MM.1S (cell line): ENCODE measurements around the gene ZNF554.
"Not testable (repeated sequence)": the region's sequence is repeated elsewhere in the genome, so short reads cannot be mapped to it uniquely, and the experiment has no call there.

ENCODE experiments used
- DNase-seq: peaks from one replicate; pipeline ENCODE4 v3.0.0-alpha.2; 2015
- H2AFZ ChIP-seq: fragments of 300-600 bp; sonication (generic); 2 replicates; pipeline ENCODE4 v1.6.0; 2016; ENCODE audit warnings: antibody characterized with exemption, low read length
- H3F3A ChIP-seq: fragments of 300-600 bp; sonication (generic); 2 replicates; pipeline ENCODE4 v1.6.1; 2016; ENCODE audit warnings: mild to moderate bottlenecking, antibody characterized with exemption, low read length, moderate library complexity, mixed read lengths; ENCODE audit not compliant: insufficient read depth
- H3K27ac ChIP-seq: fragments of 300-600 bp; sonication (generic); 2 replicates; pipeline ENCODE4 v1.5.1; 2016; ENCODE audit warnings: mild to moderate bottlenecking, low read length
- H3K27me3 ChIP-seq: fragments of 300-600 bp; sonication (generic); replicated peaks from 2 replicates; pipeline ENCODE4 v1.6.0; 2016; ENCODE audit warnings: low read length; ENCODE audit not compliant: insufficient read depth
- H3K36me3 ChIP-seq: fragments of 300-600 bp; sonication (generic); replicated peaks from 2 replicates; pipeline ENCODE4 v1.6.1; 2016; ENCODE audit warnings: mild to moderate bottlenecking, low read length, mixed read lengths; ENCODE audit not compliant: insufficient read depth
- H3K4me1 ChIP-seq: fragments of 300-600 bp; sonication (generic); 2 replicates; pipeline ENCODE4 v1.6.1; 2016; ENCODE audit warnings: low read length, mixed read lengths
- H3K4me2 ChIP-seq: fragments of 300-600 bp; sonication (generic); 2 replicates; pipeline ENCODE4 v1.6.0; 2016; ENCODE audit warnings: low read depth, low read length
- H3K4me3 ChIP-seq: fragments of 300-600 bp; sonication (generic); 2 replicates; pipeline ENCODE4 v1.5.1; 2016; ENCODE audit warnings: low read length, mixed read lengths
- H3K79me2 ChIP-seq: fragments of 300-600 bp; sonication (generic); 2 replicates; pipeline ENCODE4 v1.6.1; 2016; ENCODE audit warnings: mixed run types, low read length, mixed read lengths
- H3K9ac ChIP-seq: fragments of 300-600 bp; sonication (generic); 2 replicates; pipeline ENCODE4 v1.6.1; 2016; ENCODE audit warnings: low read length, mixed read lengths
- H3K9me2 ChIP-seq: fragments of 300-600 bp; sonication (generic); replicated peaks from 2 replicates; pipeline ENCODE4 v1.6.1; 2016; ENCODE audit warnings: mild to moderate bottlenecking, low read length, mixed read lengths; ENCODE audit not compliant: insufficient read depth
- H3K9me3 ChIP-seq: fragments of 300-600 bp; sonication (generic); replicated peaks from 2 replicates; pipeline ENCODE4 v1.6.1; 2016; ENCODE audit warnings: mild to moderate bottlenecking, low read length, mixed read lengths; ENCODE audit not compliant: insufficient read depth
- H4K20me1 ChIP-seq: fragments of 300-600 bp; sonication (generic); 2 replicates; pipeline ENCODE4 v1.6.1; 2016; ENCODE audit warnings: mild to moderate bottlenecking, low read length, moderate library complexity, mixed read lengths; ENCODE audit not compliant: insufficient read depth
- CTCF ChIP-seq: fragments of 300-600 bp; sonication (generic); IDR thresholded peaks from 2 replicates; pipeline ENCODE4 v1.5.1; 2016; ENCODE audit warnings: antibody characterized with exemption, low read length, mixed read lengths
- EZH2 ChIP-seq: fragments of 300-600 bp; sonication (generic); optimal IDR thresholded peaks from 2 replicates; pipeline ENCODE3; 2017; ENCODE audit warnings: low read depth, mild to moderate bottlenecking, antibody characterized with exemption, low read length, mixed read lengths
- EZH2phosphoT487 ChIP-seq: fragments of 300-600 bp; sonication (generic); IDR thresholded peaks from 2 replicates; pipeline ENCODE4 v1.6.1; 2018; ENCODE audit warnings: antibody characterized with exemption, low read length

ZNF554 gene

GRCh38 chr19:2869618-2870017 lies 50.0 kb downstream of the ZNF554 start:
- no peak overlapping the region for H3K4me3 ChIP-seq
- TF ChIP-seq EZH2 (no peak), EZH2phosphoT487 (no peak), CTCF (no peak)
- H3K9me3 ChIP-seq: no peaks in the 10 kb centered on the region
- H3F3A ChIP-seq: no peaks in the 10 kb centered on the region
- no peak overlapping the region for H3K4me2 ChIP-seq
- H3K27me3 ChIP-seq: peaks cover 38% of the 10 kb centered on the region
- no peaks in the 10 kb centered on the region for H3K4me1 ChIP-seq
- no peak overlapping the region for H3K27ac ChIP-seq
- DNase-seq: no peak
- H3K36me3 ChIP-seq: no peaks in the 10 kb centered on the region
- no peak overlapping the region for H2AFZ ChIP-seq
- H3K9ac ChIP-seq: no peak overlapping the region
- H4K20me1 ChIP-seq: no peaks in the 10 kb centered on the region
- H3K79me2 ChIP-seq: no peaks in the 10 kb centered on the region
- H3K9me2 ChIP-seq: no peaks in the 10 kb centered on the region

GRCh38 chr19:2872175-2872574 lies 52.5 kb downstream of the ZNF554 start:
- H3K36me3 ChIP-seq, DNase-seq, H3K27ac ChIP-seq, H3K9ac ChIP-seq, H3K9me3 ChIP-seq, H3F3A ChIP-seq, H3K4me3 ChIP-seq, H2AFZ ChIP-seq, H3K9me2 ChIP-seq, H4K20me1 ChIP-seq, H3K79me2 ChIP-seq, H3K4me1 ChIP-seq, H3K4me2 ChIP-seq: not testable (repeated sequence)
- peak; percentile 15 for TF ChIP-seq CTCF
- H3K27me3 ChIP-seq: peaks cover 26% of the 10 kb centered on the region; the same call in 1 of the 2 replicates

GRCh38 chr19:2877398-2878331 lies 58.0 kb downstream of the ZNF554 start:
- no peaks in the 10 kb centered on the region for H3F3A ChIP-seq
- H3K27ac ChIP-seq: no peak overlapping the region
- 0 out of 2 replicates have a peak, but pooled peaks cover 6% of the 10 kb centered on the region for H3K9me3 ChIP-seq
- no peaks in the 10 kb centered on the region for H3K79me2 ChIP-seq
- no peak for TF ChIP-seq EZH2phosphoT487
- no peak for TF ChIP-seq CTCF
- no peak for TF ChIP-seq EZH2
- no peak overlapping the region for H3K4me3 ChIP-seq
- no peak overlapping the region for H3K4me2 ChIP-seq
- H3K27me3 ChIP-seq: peaks cover 44% of the 10 kb centered on the region
- H4K20me1 ChIP-seq: no peaks in the 10 kb centered on the region
- H2AFZ ChIP-seq: no peak overlapping the region
- H3K9ac ChIP-seq: no peak overlapping the region
- no peaks in the 10 kb centered on the region for H3K4me1 ChIP-seq
- DNase-seq: no peak
- H3K9me2 ChIP-seq: no peaks in the 10 kb centered on the region
- H3K36me3 ChIP-seq: no peaks in the 10 kb centered on the region
